H1 (cell line): ENCODE results near the gene GRIA1. TPM values are rescaled to one million over a fixed set of nuclear protein-coding genes. Genes with fewer than 3 reads are reported as not detected.

Source experiments
- CTCF ChIA-PET: fragments of 300-600 bp; sonication (Branson Sonifier 250); formaldehyde crosslinking; loops from one replicate; lab custom pipeline; 2021; ENCODE audit not compliant: partially characterized antibody; lab: Charles Lee
- POLR2A ChIA-PET: fragments of 300-600 bp; sonication (Branson Sonifier 250); formaldehyde crosslinking; loops from one replicate; lab custom pipeline; 2021; ENCODE audit warnings: inconsistent platforms; ENCODE audit not compliant: partially characterized antibody; lab: Charles Lee
- DNase-seq, 2 experiments: peaks; one replicate each; pipeline versions ENCODE4 v3.0.0 to v3.0.0-alpha.2; 2010 to 2022; ENCODE audit warnings: low spot score in 2 of 2, low read depth in 1 of 2, mixed read lengths in 1 of 2
- FAIRE-seq: peaks from 2 replicates; lab custom pipeline; 2011; peaks lifted over from hg19 to GRCh38; lab: Jason Lieb, UNC
- H2AFZ ChIP-seq: 2 replicates; pipeline ENCODE4 v1.8.1; 2012; ENCODE audit warnings: low read length, inconsistent platforms
- H2AK5ac ChIP-seq: 2 replicates; pipeline ENCODE4 v1.6.1; 2013; ENCODE audit warnings: low read depth, low read length
- H2BK120ac ChIP-seq: replicated peaks from 2 replicates; pipeline ENCODE3; 2013; ENCODE audit warnings: low read depth, low read length, inconsistent platforms
- H2BK12ac ChIP-seq: 2 replicates; pipeline ENCODE4 v1.6.1; 2013; ENCODE audit warnings: low read depth, low read length
- H2BK15ac ChIP-seq: 2 replicates; pipeline ENCODE4 v1.6.1; 2013; ENCODE audit warnings: low read length
- H2BK20ac ChIP-seq: 2 replicates; pipeline ENCODE4 v1.6.1; 2013; ENCODE audit warnings: low read length
- H2BK5ac ChIP-seq: 2 replicates; pipeline ENCODE4 v1.6.1; 2013; ENCODE audit warnings: low read depth, low read length
- H3K14ac ChIP-seq: 2 replicates; pipeline ENCODE4 v1.6.1; 2013; ENCODE audit warnings: inconsistent platforms; ENCODE audit not compliant: insufficient read length
- H3K18ac ChIP-seq: 2 replicates; pipeline ENCODE4 v1.6.1; 2013; ENCODE audit warnings: low read length; ENCODE audit errors: extremely low read depth
- H3K23ac ChIP-seq: 2 replicates; pipeline ENCODE4 v1.6.1; 2013; ENCODE audit warnings: inconsistent platforms; ENCODE audit not compliant: insufficient read length
- H3K23me2 ChIP-seq: 2 replicates; pipeline ENCODE4 v1.6.1; 2013; ENCODE audit warnings: low read depth, low read length
- H3K27ac ChIP-seq: 2 replicates; pipeline ENCODE4 v1.6.1; 2011; ENCODE audit warnings: low read depth, low read length, inconsistent platforms
- H3K27me3 ChIP-seq, 4 experiments: replicated peaks in 1 of 4; 1 replicate in 1 of 4; 2 replicates in 3 of 4; pipeline versions ENCODE4 v1.6.1 to v1.8.1; 2011 to 2013; ENCODE audit warnings: low read length in 3 of 4, mild to moderate bottlenecking in 3 of 4, inconsistent platforms in 2 of 4, mixed read lengths in 2 of 4, moderate library complexity in 1 of 4; ENCODE audit not compliant: control insufficient read depth in 3 of 4, insufficient read depth in 3 of 4; ENCODE audit errors: extremely low read depth in 1 of 4
- H3K36me3 ChIP-seq, 4 experiments: 2 replicates each; pipeline versions ENCODE4 v1.6.1 to v1.8.1; 2011 to 2013; ENCODE audit warnings: mild to moderate bottlenecking in 4 of 4, low read length in 3 of 4, moderate library complexity in 2 of 4, control low read depth in 1 of 4, inconsistent platforms in 1 of 4; ENCODE audit not compliant: insufficient read depth in 4 of 4, control insufficient read depth in 2 of 4
- H3K4ac ChIP-seq: replicated peaks from 2 replicates; pipeline ENCODE3; 2013; ENCODE audit warnings: low read length, low read depth, mixed read lengths, inconsistent platforms; ENCODE audit not compliant: insufficient read length
- H3K4me1 ChIP-seq, 4 experiments: replicated peaks in 1 of 4; 1 replicate in 1 of 4; 2 replicates in 3 of 4; pipeline versions ENCODE4 v1.6.1 to v1.8.1; 2011 to 2013; ENCODE audit warnings: low read length in 3 of 4, inconsistent platforms in 2 of 4, mixed read lengths in 1 of 4; ENCODE audit not compliant: insufficient read depth in 4 of 4, control insufficient read depth in 3 of 4
- H3K4me2 ChIP-seq, 2 experiments: 2 replicates each; pipeline versions ENCODE4 v1.6.1 to v1.8.1; 2011 to 2013; ENCODE audit warnings: low read depth in 2 of 2, low read length in 2 of 2, control low read depth in 1 of 2, inconsistent platforms in 1 of 2, mild to moderate bottlenecking in 1 of 2; ENCODE audit not compliant: insufficient read depth in 1 of 2
- H3K4me3 ChIP-seq, 4 experiments: fragments of 200-600, 300-600 bp in 1 of 4; sonication (generic), shearing (Covaris generic), sonication (Bioruptor Twin) in 1 of 4; 2 replicates each; pipeline versions ENCODE4 v1.5.1 to v1.8.1; 2011 to 2016; ENCODE audit warnings: low read length in 4 of 4, low read depth in 3 of 4, control low read depth in 2 of 4, inconsistent platforms in 2 of 4, mild to moderate bottlenecking in 2 of 4, mixed read lengths in 1 of 4, moderate library complexity in 1 of 4; ENCODE audit not compliant: insufficient read depth in 2 of 4; ENCODE audit errors: extremely low read depth in 1 of 4
- H3K56ac ChIP-seq: replicated peaks from 2 replicates; pipeline ENCODE3; 2013; ENCODE audit warnings: low read depth, mild to moderate bottlenecking, mixed read lengths, low read length, inconsistent platforms; ENCODE audit not compliant: insufficient read length
- H3K79me1 ChIP-seq: 2 replicates; pipeline ENCODE4 v1.6.1; 2013; ENCODE audit warnings: low read depth, low read length, control low read depth
- H3K79me2 ChIP-seq, 2 experiments: 2 replicates each; pipeline versions ENCODE4 v1.6.1 to v1.8.1; 2012 to 2013; ENCODE audit warnings: low read length in 2 of 2, mild to moderate bottlenecking in 2 of 2, inconsistent platforms in 1 of 2; ENCODE audit not compliant: insufficient read depth in 2 of 2, control insufficient read depth in 1 of 2
- H3K9ac ChIP-seq, 4 experiments: replicated peaks in 1 of 4; 1 replicate in 1 of 4; 2 replicates in 3 of 4; pipeline versions ENCODE4 v1.6.1 to v1.8.1; 2011 to 2013; ENCODE audit warnings: low read depth in 3 of 4, low read length in 3 of 4, control low read depth in 2 of 4, mild to moderate bottlenecking in 2 of 4, moderate library complexity in 2 of 4, inconsistent platforms in 1 of 4; ENCODE audit errors: extremely low read depth in 1 of 4
- H3K9me3 ChIP-seq, 2 experiments: 2 replicates each; pipeline versions ENCODE4 v1.6.1 to v1.8.1; 2012 to 2013; ENCODE audit warnings: mild to moderate bottlenecking in 2 of 2, moderate library complexity in 2 of 2, control low read depth in 1 of 2, inconsistent platforms in 1 of 2, low read depth in 1 of 2, low read length in 1 of 2, mixed read lengths in 1 of 2; ENCODE audit not compliant: insufficient read depth in 2 of 2
- H4K20me1 ChIP-seq, 2 experiments: replicated peaks in 1 of 2; 2 replicates each; pipeline versions ENCODE3 to v1.8.1; 2011 to 2013; ENCODE audit warnings: inconsistent platforms in 2 of 2, low read length in 2 of 2, mild to moderate bottlenecking in 1 of 2; ENCODE audit not compliant: insufficient read depth in 2 of 2, control insufficient read depth in 1 of 2
- H4K5ac ChIP-seq: 2 replicates; pipeline ENCODE4 v1.6.1; 2013; ENCODE audit warnings: low read length, low read depth, mixed read lengths, inconsistent platforms; ENCODE audit not compliant: insufficient read length
- H4K8ac ChIP-seq: 2 replicates; pipeline ENCODE4 v1.8.0; 2013; ENCODE audit warnings: mild to moderate bottlenecking, moderate library complexity, low read length, inconsistent platforms; ENCODE audit not compliant: insufficient read depth; ENCODE audit errors: extremely low read depth
- H4K91ac ChIP-seq: replicated peaks from 2 replicates; pipeline ENCODE3; 2013; ENCODE audit warnings: low read length, mixed read lengths, inconsistent platforms; ENCODE audit not compliant: insufficient read length
- ASH2L ChIP-seq: fragments of 200-600, 300-600 bp; sonication (generic); IDR thresholded peaks from one replicate; pipeline ENCODE4 v1.7.1; 2017; ENCODE audit warnings: low read length
- MAFK ChIP-seq: IDR thresholded peaks from 2 replicates; pipeline ENCODE4 v1.6.1; 2012; ENCODE audit warnings: low read depth, mild to moderate bottlenecking, improper control_type of control experiment, low read length
- NANOG ChIP-seq: IDR thresholded peaks from 2 replicates; pipeline ENCODE4 v1.6.1; 2011; ENCODE audit warnings: low read length, low read depth, mild to moderate bottlenecking, inconsistent platforms; ENCODE audit not compliant: insufficient read depth, poor library complexity, severe bottlenecking
- RBBP5 ChIP-seq: IDR thresholded peaks from 2 replicates; pipeline ENCODE4 v1.7.1; 2012; ENCODE audit warnings: low read depth, mild to moderate bottlenecking, inconsistent platforms, low read length, moderate library complexity, borderline replicate concordance
- RNF2 ChIP-seq: fragments of 200-900, 300-1000 bp; sonication (generic); IDR thresholded peaks from 2 replicates; pipeline ENCODE4 v1.7.1; 2016; ENCODE audit warnings: borderline replicate concordance, low read depth, mild to moderate bottlenecking, antibody characterized with exemption, low read length; ENCODE audit not compliant: poor library complexity, severe bottlenecking; ENCODE audit errors: missing control alignments
- SP1 ChIP-seq: IDR thresholded peaks from 2 replicates; pipeline ENCODE4 v1.6.1; 2011; ENCODE audit warnings: low read depth, low read length
- SRF ChIP-seq: IDR thresholded peaks from 2 replicates; pipeline ENCODE4 v1.6.1; 2011; ENCODE audit warnings: mild to moderate bottlenecking, low read depth, low read length, moderate library complexity
- TAF7 ChIP-seq: optimal IDR thresholded peaks from 2 replicates; pipeline ENCODE3; 2011; ENCODE audit warnings: low read depth, mild to moderate bottlenecking, inconsistent platforms, low read length, moderate library complexity, borderline replicate concordance
- WGBS, 2 experiments: shearing (Covaris generic) in 1 of 2; methylation state at CpG; one replicate each; pipeline versions ENCODE4 v1.1.6 to v1.1.7; 2013 to 2015; ENCODE audit warnings: low lambda C conversion rate in 2 of 2, mixed read lengths in 2 of 2, inconsistent platforms in 1 of 2, low coverage in 1 of 2, missing lambda C conversion rate in 1 of 2; ENCODE audit not compliant: insufficient replicate concordance in 2 of 2, insufficient coverage in 1 of 2, insufficient read length in 1 of 2; ENCODE audit errors: extremely low coverage in 1 of 2, missing lambda C conversion rate in 1 of 2; 5-methylcytosine and 5-hydroxymethylcytosine counted together
- polyA plus RNA-seq, 7 experiments: library from polyadenylated mRNA; depleted of rRNA in 3 of 7; stranded (reverse) in 5 of 7; unstranded in 2 of 7; fragments of >200 nt in 5 of 7; fragments of 200-250 nt in 2 of 7; gene quantifications; 1 replicate in 5 of 7; 2 replicates in 1 of 7; 4 replicates in 1 of 7; pipeline versions ENCODE4 v1.2.1 to v1.2.3, GENCODE V29; 2011 to 2013; ENCODE audit warnings: missing spikeins in 2 of 7, mixed read lengths in 2 of 7
- total RNA-seq: library from RNA; stranded (reverse); fragmentation: NEBNext Ultra II Directional; extraction: Animal tissue kit (Norgen Biotek cat#: 25700); gene quantifications from 2 replicates; pipeline ENCODE4 v1.2.1, GENCODE V29; 2021
- TF ChIP-seq, protein P1 (sequence below), 3 experiments: IDR thresholded peaks; 1 replicate in 2 of 3; 2 replicates in 1 of 3; pipeline versions ENCODE4 v1.5.1 to v1.6.1; 2011; ENCODE audit warnings: low read length in 3 of 3, mild to moderate bottlenecking in 3 of 3, inconsistent platforms in 2 of 3, low read depth in 1 of 3, moderate library complexity in 1 of 3; ENCODE audit not compliant: insufficient read depth in 1 of 3; ENCODE audit errors: control extremely low read depth in 1 of 3

The GRIA1 gene
- total and polyA plus RNA-seq, 2 of the 8 experiments (the other 6 are each of a cell fraction or from before 2014, with no cell fraction given), result 0.97 to 2.5 TPM

DNA sequence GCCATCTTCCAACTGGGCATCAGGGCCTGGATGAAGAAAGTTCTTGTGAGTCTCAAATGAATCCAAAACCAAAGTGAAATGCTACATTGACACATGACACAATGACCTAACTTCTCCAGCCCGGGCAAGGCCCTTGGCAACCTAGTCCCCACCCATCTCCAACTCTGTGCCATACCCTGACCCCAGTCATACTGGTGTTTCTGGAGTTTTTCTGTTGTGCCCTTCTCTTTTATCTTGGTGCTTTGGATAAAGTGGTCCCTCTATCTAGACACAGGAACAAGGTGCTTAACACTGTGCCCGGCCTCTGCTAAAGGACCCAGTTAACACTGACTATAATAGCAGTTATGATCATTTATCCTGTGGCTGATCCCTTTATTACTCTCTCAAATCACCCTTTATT, 149.8 kb downstream of the GRIA1 start:
- 86% methylated on average over 2 of the region's 2 CpGs; no CpG with 5 or more reads in 1 of the 2 experiments for WGBS, 2 experiments
- H3K79me1 ChIP-seq, result no peaks in the 10 kb centered on the region
- H3K23me2 ChIP-seq, result no peaks in the 10 kb centered on the region
- no peak overlapping the region for H3K4me2 ChIP-seq
- no peak overlapping the region for H2BK12ac ChIP-seq
- no peak overlapping the region for H2BK120ac ChIP-seq
- H3K56ac ChIP-seq, result no peak overlapping the region
- no peak overlapping the region for H4K5ac ChIP-seq
- H4K20me1 ChIP-seq, result no peaks in the 10 kb centered on the region
- no peak overlapping the region for H3K4me3 ChIP-seq
- POLR2A ChIA-PET, result no interaction called here
- H3K36me3 ChIP-seq, result no peaks in the 10 kb centered on the region
- H3K23ac ChIP-seq, result no peak overlapping the region
- peaks cover 0 to 6% (median 2%) of the 10 kb centered on the region in 4 experiments; a peak in 2 of 7 replicates for H3K4me1 ChIP-seq
- H2AK5ac ChIP-seq, result no peak overlapping the region
- no peaks in the 10 kb centered on the region for H3K27me3 ChIP-seq
- H3K4ac ChIP-seq, result no peak overlapping the region
- H4K8ac ChIP-seq, result no peak overlapping the region
- H3K27ac ChIP-seq, result no peak overlapping the region
- TF ChIP-seq RNF2, result no peak
- TF ChIP-seq, protein P1, sequence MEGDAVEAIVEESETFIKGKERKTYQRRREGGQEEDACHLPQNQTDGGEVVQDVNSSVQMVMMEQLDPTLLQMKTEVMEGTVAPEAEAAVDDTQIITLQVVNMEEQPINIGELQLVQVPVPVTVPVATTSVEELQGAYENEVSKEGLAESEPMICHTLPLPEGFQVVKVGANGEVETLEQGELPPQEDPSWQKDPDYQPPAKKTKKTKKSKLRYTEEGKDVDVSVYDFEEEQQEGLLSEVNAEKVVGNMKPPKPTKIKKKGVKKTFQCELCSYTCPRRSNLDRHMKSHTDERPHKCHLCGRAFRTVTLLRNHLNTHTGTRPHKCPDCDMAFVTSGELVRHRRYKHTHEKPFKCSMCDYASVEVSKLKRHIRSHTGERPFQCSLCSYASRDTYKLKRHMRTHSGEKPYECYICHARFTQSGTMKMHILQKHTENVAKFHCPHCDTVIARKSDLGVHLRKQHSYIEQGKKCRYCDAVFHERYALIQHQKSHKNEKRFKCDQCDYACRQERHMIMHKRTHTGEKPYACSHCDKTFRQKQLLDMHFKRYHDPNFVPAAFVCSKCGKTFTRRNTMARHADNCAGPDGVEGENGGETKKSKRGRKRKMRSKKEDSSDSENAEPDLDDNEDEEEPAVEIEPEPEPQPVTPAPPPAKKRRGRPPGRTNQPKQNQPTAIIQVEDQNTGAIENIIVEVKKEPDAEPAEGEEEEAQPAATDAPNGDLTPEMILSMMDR (IDR thresholded peaks at IDR 0.05; ENCODE audit: control extremely low read depth in 1 of 3, insufficient read depth in 1 of 3, low read depth in 1 of 3, low read length in 3 of 3), result no peak
- TF ChIP-seq NANOG, result no peak
- TF ChIP-seq SP1, result no peak
- TF ChIP-seq ASH2L, result no peak
- no peak for TF ChIP-seq SRF
- TF ChIP-seq RBBP5, result no peak
- no peak for TF ChIP-seq MAFK
- TF ChIP-seq TAF7, result no peak
- FAIRE-seq (no peak), DNase-seq (no peak)
- no peak overlapping the region for H3K9ac ChIP-seq
- no peak overlapping the region for H3K14ac ChIP-seq
- no peak overlapping the region for H2BK20ac ChIP-seq
- no peak overlapping the region for H2BK15ac ChIP-seq
- no peak overlapping the region for H2BK5ac ChIP-seq
- H3K18ac ChIP-seq, result no peak overlapping the region
- no peak overlapping the region for H2AFZ ChIP-seq
- H3K9me3 ChIP-seq, result no peaks in the 10 kb centered on the region
- H4K91ac ChIP-seq, result no peak overlapping the region
- CTCF ChIA-PET, result no interaction called here
- H3K79me2 ChIP-seq, result no peaks in the 10 kb centered on the region
